Fibroblast of mammary gland (primary cell): ENCODE results near the gene MAPRE2.

ENCODE experiments used
- DNase-seq: peaks from one replicate; pipeline ENCODE4 v3.0.0-alpha.2; 2010; ENCODE audit warnings: low read depth
- H3K4me3 ChIP-seq: 2 replicates; pipeline ENCODE4 v1.5.1; 2011; ENCODE audit warnings: low read depth, mild to moderate bottlenecking, low read length, moderate library complexity; ENCODE audit not compliant: control insufficient read depth
- CTCF ChIP-seq: conservative IDR thresholded peaks from 2 replicates; pipeline ENCODE4 v1.5.1; 2011; ENCODE audit warnings: low read depth, low read length, inconsistent platforms; ENCODE audit not compliant: control insufficient read depth, insufficient read depth

Gene MAPRE2

GRCh38 chr18:35075132-35075531 is 33.9 kb downstream of the MAPRE2 start:
- no peak overlapping the region for H3K4me3 ChIP-seq
- TF ChIP-seq CTCF = no peak
- no peak for DNase-seq

- peak; percentile 56 for DNase-seq
- no peak overlapping the region for H3K4me3 ChIP-seq
- TF ChIP-seq CTCF = no peak
Measured at GRCh38 chr18:35076135-35076924, 35.1 kb downstream of the MAPRE2 start.

- H3K4me3 ChIP-seq = no peak overlapping the region
- no peak for TF ChIP-seq CTCF
- DNase-seq = no peak
Measured at GRCh38 chr18:35077937-35078336, 36.7 kb downstream of the MAPRE2 start.

GRCh38 chr18:35080058-35080457 is 38.8 kb downstream of the MAPRE2 start:
- H3K4me3 ChIP-seq = no peak overlapping the region
- no peak for TF ChIP-seq CTCF
- DNase-seq = no peak

GRCh38 chr18:35083174-35083712 is 42.0 kb downstream of the MAPRE2 start:
- no peak for TF ChIP-seq CTCF
- H3K4me3 ChIP-seq = no peak overlapping the region
- DNase-seq = no peak

- TF ChIP-seq CTCF = no peak
- H3K4me3 ChIP-seq = no peak overlapping the region
- DNase-seq = no peak
Measured at GRCh38 chr18:35084494-35085449, 43.6 kb downstream of the MAPRE2 start.
